RWPE2 (cell line): ENCODE results near the gene LEAP2.
A peak's percentile ranks its signal among the peaks of the same experiment; 100 is the strongest.

Source experiments
- ATAC-seq: fragments of 200-7000 bp; cut with Tn5 transposase; 3 replicates; pipeline ENCODE4 v1.9.1; 2021; ENCODE audit warnings: low read depth
- DNase-seq: peaks from one replicate; pipeline ENCODE4 v3.0.0-alpha.2; 2020; ENCODE audit warnings: low spot score
- H3K27ac ChIP-seq: fragments of 450-650 bp; 2 replicates; pipeline ENCODE4 v1.5.1; 2017; ENCODE audit warnings: mild to moderate bottlenecking; ENCODE audit not compliant: poor library complexity, severe bottlenecking
- H3K27me3 ChIP-seq: fragments of 250-450 bp; sonication (Bioruptor Pico); 2 replicates; pipeline ENCODE4 v1.5.1; 2021; ENCODE audit warnings: mild to moderate bottlenecking, moderate library complexity; ENCODE audit not compliant: insufficient read depth, poor library complexity, severe bottlenecking
- H3K36me3 ChIP-seq: fragments of 250-450 bp; sonication (Bioruptor Pico); 2 replicates; pipeline ENCODE4 v1.5.1; 2020; ENCODE audit warnings: low read depth, mild to moderate bottlenecking, moderate library complexity
- H3K4me1 ChIP-seq: fragments of 250-450 bp; sonication (Bioruptor Pico); 2 replicates; pipeline ENCODE4 v1.5.1; 2021; ENCODE audit warnings: mild to moderate bottlenecking, moderate library complexity; ENCODE audit not compliant: insufficient read depth, poor library complexity, severe bottlenecking
- H3K4me3 ChIP-seq: fragments of 250-450 bp; sonication (Bioruptor Pico); 2 replicates; pipeline ENCODE4 v1.5.1; 2021; ENCODE audit warnings: mild to moderate bottlenecking, moderate library complexity; ENCODE audit not compliant: severe bottlenecking
- H3K9me3 ChIP-seq: fragments of 250-450 bp; sonication (Bioruptor Pico); 2 replicates; pipeline ENCODE4 v1.5.1; 2021; ENCODE audit warnings: mild to moderate bottlenecking, moderate library complexity; ENCODE audit not compliant: severe bottlenecking
- TF ChIP-seq, protein P1 (sequence below): fragments of 450-650 bp; IDR thresholded peaks from one replicate; pipeline ENCODE4 v1.5.1; 2017; ENCODE audit warnings: mild to moderate bottlenecking, moderate library complexity; ENCODE audit not compliant: poor library complexity, severe bottlenecking

The LEAP2 gene

DNA sequence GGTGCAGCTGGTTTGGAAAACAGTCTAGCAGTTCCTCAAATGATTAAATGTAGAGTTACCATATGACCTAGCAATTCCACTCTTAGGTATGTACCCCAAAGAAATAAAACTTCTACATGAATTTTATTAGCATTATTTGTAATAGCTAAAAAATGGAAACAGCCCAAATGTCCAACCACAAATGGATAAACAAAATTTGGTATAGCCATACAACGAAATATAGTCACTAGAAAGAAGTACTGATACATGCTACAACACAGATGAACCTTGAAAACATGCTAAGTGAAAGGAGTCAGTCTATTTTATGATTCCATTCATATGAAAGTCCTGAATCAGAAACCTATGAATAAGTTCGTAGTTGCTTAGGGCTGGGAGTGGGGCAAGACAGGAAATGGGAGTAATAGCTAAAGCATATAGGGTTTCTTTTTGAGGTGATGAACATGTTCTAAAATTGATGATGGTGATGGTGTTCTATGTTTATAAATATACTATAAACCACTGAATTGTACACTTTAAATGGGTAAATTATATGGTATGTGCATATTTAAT, 13.5 kb upstream of the LEAP2 start:
- no peak for DNase-seq
- Histone ChIP-seq H3K27ac (no peak overlapping the region), H3K4me1 (no peaks in the 10 kb centered on the region), H3K27me3 (no peaks in the 10 kb centered on the region), H3K36me3 (no peaks in the 10 kb centered on the region), H3K9me3 (no peaks in the 10 kb centered on the region), H3K4me3 (no peak overlapping the region)
- TF ChIP-seq, protein P1, sequence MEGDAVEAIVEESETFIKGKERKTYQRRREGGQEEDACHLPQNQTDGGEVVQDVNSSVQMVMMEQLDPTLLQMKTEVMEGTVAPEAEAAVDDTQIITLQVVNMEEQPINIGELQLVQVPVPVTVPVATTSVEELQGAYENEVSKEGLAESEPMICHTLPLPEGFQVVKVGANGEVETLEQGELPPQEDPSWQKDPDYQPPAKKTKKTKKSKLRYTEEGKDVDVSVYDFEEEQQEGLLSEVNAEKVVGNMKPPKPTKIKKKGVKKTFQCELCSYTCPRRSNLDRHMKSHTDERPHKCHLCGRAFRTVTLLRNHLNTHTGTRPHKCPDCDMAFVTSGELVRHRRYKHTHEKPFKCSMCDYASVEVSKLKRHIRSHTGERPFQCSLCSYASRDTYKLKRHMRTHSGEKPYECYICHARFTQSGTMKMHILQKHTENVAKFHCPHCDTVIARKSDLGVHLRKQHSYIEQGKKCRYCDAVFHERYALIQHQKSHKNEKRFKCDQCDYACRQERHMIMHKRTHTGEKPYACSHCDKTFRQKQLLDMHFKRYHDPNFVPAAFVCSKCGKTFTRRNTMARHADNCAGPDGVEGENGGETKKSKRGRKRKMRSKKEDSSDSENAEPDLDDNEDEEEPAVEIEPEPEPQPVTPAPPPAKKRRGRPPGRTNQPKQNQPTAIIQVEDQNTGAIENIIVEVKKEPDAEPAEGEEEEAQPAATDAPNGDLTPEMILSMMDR: no peak
- no peak; the same call in 2 of the 3 replicates for ATAC-seq

DNA sequence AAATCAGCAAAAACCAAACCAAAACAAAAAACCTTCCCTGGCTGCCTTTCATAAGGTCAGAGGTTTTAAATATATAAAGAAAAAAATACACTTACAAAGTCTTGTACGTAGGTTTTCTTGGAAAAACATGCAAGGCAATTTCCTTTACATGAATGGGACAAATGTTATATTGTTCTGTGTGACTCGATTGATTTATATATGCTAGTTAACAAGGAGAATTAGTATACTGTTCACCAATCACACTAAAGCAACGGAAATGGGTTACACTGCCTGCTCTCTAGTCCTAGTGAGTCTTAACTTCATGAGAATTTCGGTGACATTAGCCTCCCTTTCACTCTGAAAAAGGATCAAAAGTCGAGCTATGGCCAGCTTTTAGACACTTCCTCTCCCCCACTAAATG, 12.7 kb upstream of the LEAP2 start:
- TF ChIP-seq, protein P1: no peak
- no peaks in the 10 kb centered on the region for H3K27me3 ChIP-seq

DNA sequence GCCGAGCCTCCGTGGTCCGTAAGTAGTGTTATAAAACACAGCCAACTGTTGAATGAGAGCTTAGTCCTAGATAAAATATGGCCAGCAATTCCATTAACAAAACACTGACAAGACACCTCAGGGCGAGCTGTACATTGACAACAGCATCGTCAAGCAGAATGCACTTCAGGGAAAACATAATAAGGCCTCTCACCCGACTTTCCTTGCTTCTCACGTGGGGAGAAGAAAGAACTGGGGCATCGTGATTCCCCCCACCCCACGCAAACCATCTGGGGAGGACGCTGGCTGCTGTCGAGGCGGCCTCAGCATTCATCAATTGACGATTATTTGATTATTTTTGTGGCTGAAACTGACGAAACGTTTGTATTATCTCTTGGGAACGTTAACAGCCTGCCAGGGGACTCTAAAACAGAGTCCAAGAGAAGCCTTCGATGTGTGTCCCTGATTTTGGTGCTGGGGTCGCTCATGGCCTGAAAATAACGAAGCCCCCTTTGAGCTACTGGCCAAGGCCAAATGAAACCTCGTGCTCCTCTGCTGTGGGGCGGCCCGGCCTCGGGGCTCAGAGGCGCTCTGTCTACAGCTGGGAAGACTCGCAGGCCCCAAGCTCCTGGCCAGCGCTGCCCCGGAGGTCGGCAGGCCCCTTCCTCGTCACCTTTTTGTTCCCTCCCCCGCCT, 7.7 kb upstream of the LEAP2 start:
- H3K27ac ChIP-seq: peak overlapping the region; percentile 19
- H3K4me3 ChIP-seq: peak overlapping the region; percentile 70
- peaks cover 35% of the 10 kb centered on the region for H3K36me3 ChIP-seq
- TF ChIP-seq, protein P1: no peak
- no peak for DNase-seq
- no peak; the same call in 2 of the 3 replicates for ATAC-seq
- H3K9me3 ChIP-seq: no peaks in the 10 kb centered on the region
- no peaks in the 10 kb centered on the region for H3K27me3 ChIP-seq
- H3K4me1 ChIP-seq: peaks cover 3% of the 10 kb centered on the region

More for the DNA sequence above, 12.7 kb upstream of the LEAP2 start:
- no peak for ATAC-seq
- H3K36me3 ChIP-seq: no peaks in the 10 kb centered on the region
- DNase-seq: no peak
- no peak overlapping the region for H3K27ac ChIP-seq
- no peaks in the 10 kb centered on the region for H3K9me3 ChIP-seq
- no peak overlapping the region for H3K4me3 ChIP-seq
- H3K4me1 ChIP-seq: no peaks in the 10 kb centered on the region

DNA sequence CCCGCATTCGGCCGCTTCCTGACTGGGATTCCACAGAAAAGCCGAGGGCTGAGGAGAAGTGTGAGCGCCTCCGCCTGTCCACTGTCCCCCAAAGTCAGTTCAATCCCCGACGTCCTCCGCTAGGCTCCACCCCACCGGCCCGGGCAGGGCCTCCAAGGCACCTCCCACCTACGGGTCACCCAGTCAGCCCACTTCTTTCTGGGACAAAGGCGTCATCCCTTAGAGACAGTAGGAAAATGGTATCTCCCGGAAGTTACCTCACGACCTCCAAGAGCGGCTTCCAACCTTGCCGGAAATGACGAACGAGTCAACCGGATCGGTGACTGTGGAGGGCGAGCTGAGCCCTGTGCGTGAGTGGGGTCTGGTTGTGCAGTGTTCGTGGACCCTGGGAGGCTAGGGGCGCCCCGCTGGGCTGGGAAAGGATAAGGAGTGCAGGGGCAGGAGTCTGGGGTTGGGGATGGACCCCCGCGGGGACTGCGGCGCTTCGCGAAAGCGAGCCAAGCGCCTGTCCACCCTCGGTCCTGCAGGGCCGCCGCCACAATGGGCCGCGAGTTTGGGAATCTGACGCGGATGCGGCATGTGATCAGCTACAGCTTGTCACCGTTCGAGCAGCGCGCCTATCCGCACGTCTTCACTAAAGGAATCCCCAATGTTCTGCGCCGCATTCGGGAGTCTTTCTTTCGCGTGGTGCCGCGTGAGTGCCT, 7.0 kb upstream of the LEAP2 start, which contains the start of the genes GDF9 and UQCRQ:
GDF9 (minus strand) TSS at position 128 of the 704 bp plus-strand sequence. CDS start 1,936 bp downstream, outside the sequence.
UQCRQ (plus strand) TSS at position 301 of the 704 bp plus-strand sequence; CDS start at position 541, 240 bp downstream.
- peak within 1 kb of the TSS; percentile 19 for H3K27ac ChIP-seq
- H3K27me3 ChIP-seq: no peaks in the 10 kb centered on the region
- ATAC-seq (peak; percentile 97), DNase-seq (peak; percentile 99)
- H3K36me3 ChIP-seq: peaks cover 41% of the 10 kb centered on the region
- H3K9me3 ChIP-seq: no peaks in the 10 kb centered on the region
- peaks cover 3% of the 10 kb centered on the region for H3K4me1 ChIP-seq
- H3K4me3 ChIP-seq: peak within 1 kb of the TSS; percentile 70
- TF ChIP-seq, protein P1: peak; percentile 65
